H1 (cell line): Measurements from ENCODE around the gene GANAB. TPM values are rescaled to one million over a fixed set of nuclear protein-coding genes. Genes with fewer than 3 reads are reported as not detected.

Source experiments
- CTCF ChIA-PET: fragments of 300-600 bp; sonication (Branson Sonifier 250); formaldehyde crosslinking; loops from one replicate; lab custom pipeline; 2021; ENCODE audit not compliant: partially characterized antibody; lab: Charles Lee
- POLR2A ChIA-PET: fragments of 300-600 bp; sonication (Branson Sonifier 250); formaldehyde crosslinking; loops from one replicate; lab custom pipeline; 2021; ENCODE audit warnings: inconsistent platforms; ENCODE audit not compliant: partially characterized antibody; lab: Charles Lee
- DNase-seq, 2 experiments: peaks; one replicate each; pipeline versions ENCODE4 v3.0.0 to v3.0.0-alpha.2; 2010 to 2022; ENCODE audit warnings: low spot score in 2 of 2, low read depth in 1 of 2, mixed read lengths in 1 of 2
- FAIRE-seq: peaks from 2 replicates; lab custom pipeline; 2011; peaks lifted over from hg19 to GRCh38; lab: Jason Lieb, UNC
- H2AFZ ChIP-seq: 2 replicates; pipeline ENCODE4 v1.8.1; 2012; ENCODE audit warnings: low read length, inconsistent platforms
- H2AK5ac ChIP-seq: 2 replicates; pipeline ENCODE4 v1.6.1; 2013; ENCODE audit warnings: low read depth, low read length
- H2BK120ac ChIP-seq: replicated peaks from 2 replicates; pipeline ENCODE3; 2013; ENCODE audit warnings: low read depth, low read length, inconsistent platforms
- H2BK12ac ChIP-seq: 2 replicates; pipeline ENCODE4 v1.6.1; 2013; ENCODE audit warnings: low read depth, low read length
- H2BK15ac ChIP-seq: 2 replicates; pipeline ENCODE4 v1.6.1; 2013; ENCODE audit warnings: low read length
- H2BK20ac ChIP-seq: 2 replicates; pipeline ENCODE4 v1.6.1; 2013; ENCODE audit warnings: low read length
- H2BK5ac ChIP-seq: 2 replicates; pipeline ENCODE4 v1.6.1; 2013; ENCODE audit warnings: low read depth, low read length
- H3K14ac ChIP-seq: 2 replicates; pipeline ENCODE4 v1.6.1; 2013; ENCODE audit warnings: inconsistent platforms; ENCODE audit not compliant: insufficient read length
- H3K18ac ChIP-seq: 2 replicates; pipeline ENCODE4 v1.6.1; 2013; ENCODE audit warnings: low read length; ENCODE audit errors: extremely low read depth
- H3K23ac ChIP-seq: 2 replicates; pipeline ENCODE4 v1.6.1; 2013; ENCODE audit warnings: inconsistent platforms; ENCODE audit not compliant: insufficient read length
- H3K23me2 ChIP-seq: 2 replicates; pipeline ENCODE4 v1.6.1; 2013; ENCODE audit warnings: low read depth, low read length
- H3K27ac ChIP-seq: 2 replicates; pipeline ENCODE4 v1.6.1; 2011; ENCODE audit warnings: low read depth, low read length, inconsistent platforms
- H3K27me3 ChIP-seq, 4 experiments: replicated peaks in 1 of 4; 1 replicate in 1 of 4; 2 replicates in 3 of 4; pipeline versions ENCODE4 v1.6.1 to v1.8.1; 2011 to 2013; ENCODE audit warnings: low read length in 3 of 4, mild to moderate bottlenecking in 3 of 4, inconsistent platforms in 2 of 4, mixed read lengths in 2 of 4, moderate library complexity in 1 of 4; ENCODE audit not compliant: control insufficient read depth in 3 of 4, insufficient read depth in 3 of 4; ENCODE audit errors: extremely low read depth in 1 of 4
- H3K36me3 ChIP-seq, 4 experiments: 2 replicates each; pipeline versions ENCODE4 v1.6.1 to v1.8.1; 2011 to 2013; ENCODE audit warnings: mild to moderate bottlenecking in 4 of 4, low read length in 3 of 4, moderate library complexity in 2 of 4, control low read depth in 1 of 4, inconsistent platforms in 1 of 4; ENCODE audit not compliant: insufficient read depth in 4 of 4, control insufficient read depth in 2 of 4
- H3K4ac ChIP-seq: replicated peaks from 2 replicates; pipeline ENCODE3; 2013; ENCODE audit warnings: low read length, low read depth, mixed read lengths, inconsistent platforms; ENCODE audit not compliant: insufficient read length
- H3K4me1 ChIP-seq, 4 experiments: replicated peaks in 1 of 4; 1 replicate in 1 of 4; 2 replicates in 3 of 4; pipeline versions ENCODE4 v1.6.1 to v1.8.1; 2011 to 2013; ENCODE audit warnings: low read length in 3 of 4, inconsistent platforms in 2 of 4, mixed read lengths in 1 of 4; ENCODE audit not compliant: insufficient read depth in 4 of 4, control insufficient read depth in 3 of 4
- H3K4me2 ChIP-seq, 2 experiments: 2 replicates each; pipeline versions ENCODE4 v1.6.1 to v1.8.1; 2011 to 2013; ENCODE audit warnings: low read depth in 2 of 2, low read length in 2 of 2, control low read depth in 1 of 2, inconsistent platforms in 1 of 2, mild to moderate bottlenecking in 1 of 2; ENCODE audit not compliant: insufficient read depth in 1 of 2
- H3K4me3 ChIP-seq, 4 experiments: fragments of 200-600, 300-600 bp in 1 of 4; sonication (generic), shearing (Covaris generic), sonication (Bioruptor Twin) in 1 of 4; 2 replicates each; pipeline versions ENCODE4 v1.5.1 to v1.8.1; 2011 to 2016; ENCODE audit warnings: low read length in 4 of 4, low read depth in 3 of 4, control low read depth in 2 of 4, inconsistent platforms in 2 of 4, mild to moderate bottlenecking in 2 of 4, mixed read lengths in 1 of 4, moderate library complexity in 1 of 4; ENCODE audit not compliant: insufficient read depth in 2 of 4; ENCODE audit errors: extremely low read depth in 1 of 4
- H3K56ac ChIP-seq: replicated peaks from 2 replicates; pipeline ENCODE3; 2013; ENCODE audit warnings: low read depth, mild to moderate bottlenecking, mixed read lengths, low read length, inconsistent platforms; ENCODE audit not compliant: insufficient read length
- H3K79me1 ChIP-seq: 2 replicates; pipeline ENCODE4 v1.6.1; 2013; ENCODE audit warnings: low read depth, low read length, control low read depth
- H3K79me2 ChIP-seq, 2 experiments: 2 replicates each; pipeline versions ENCODE4 v1.6.1 to v1.8.1; 2012 to 2013; ENCODE audit warnings: low read length in 2 of 2, mild to moderate bottlenecking in 2 of 2, inconsistent platforms in 1 of 2; ENCODE audit not compliant: insufficient read depth in 2 of 2, control insufficient read depth in 1 of 2
- H3K9ac ChIP-seq, 4 experiments: replicated peaks in 1 of 4; 1 replicate in 1 of 4; 2 replicates in 3 of 4; pipeline versions ENCODE4 v1.6.1 to v1.8.1; 2011 to 2013; ENCODE audit warnings: low read depth in 3 of 4, low read length in 3 of 4, control low read depth in 2 of 4, mild to moderate bottlenecking in 2 of 4, moderate library complexity in 2 of 4, inconsistent platforms in 1 of 4; ENCODE audit errors: extremely low read depth in 1 of 4
- H3K9me3 ChIP-seq, 2 experiments: 2 replicates each; pipeline versions ENCODE4 v1.6.1 to v1.8.1; 2012 to 2013; ENCODE audit warnings: mild to moderate bottlenecking in 2 of 2, moderate library complexity in 2 of 2, control low read depth in 1 of 2, inconsistent platforms in 1 of 2, low read depth in 1 of 2, low read length in 1 of 2, mixed read lengths in 1 of 2; ENCODE audit not compliant: insufficient read depth in 2 of 2
- H4K20me1 ChIP-seq, 2 experiments: replicated peaks in 1 of 2; 2 replicates each; pipeline versions ENCODE3 to v1.8.1; 2011 to 2013; ENCODE audit warnings: inconsistent platforms in 2 of 2, low read length in 2 of 2, mild to moderate bottlenecking in 1 of 2; ENCODE audit not compliant: insufficient read depth in 2 of 2, control insufficient read depth in 1 of 2
- H4K5ac ChIP-seq: 2 replicates; pipeline ENCODE4 v1.6.1; 2013; ENCODE audit warnings: low read length, low read depth, mixed read lengths, inconsistent platforms; ENCODE audit not compliant: insufficient read length
- H4K8ac ChIP-seq: 2 replicates; pipeline ENCODE4 v1.8.0; 2013; ENCODE audit warnings: mild to moderate bottlenecking, moderate library complexity, low read length, inconsistent platforms; ENCODE audit not compliant: insufficient read depth; ENCODE audit errors: extremely low read depth
- H4K91ac ChIP-seq: replicated peaks from 2 replicates; pipeline ENCODE3; 2013; ENCODE audit warnings: low read length, mixed read lengths, inconsistent platforms; ENCODE audit not compliant: insufficient read length
- CBX5 ChIP-seq: fragments of 300-800, 300-1000 bp; sonication (generic); IDR thresholded peaks from 2 replicates; pipeline ENCODE4 v1.7.1; 2016; ENCODE audit warnings: antibody characterized with exemption, low read length, low read depth
- CBX8 ChIP-seq: fragments of 300-800, 300-1000 bp; sonication (generic); IDR thresholded peaks from 2 replicates; pipeline ENCODE4 v1.7.1; 2016; ENCODE audit warnings: low read depth, low read length, borderline replicate concordance
- CEBPB ChIP-seq: IDR thresholded peaks from 2 replicates; pipeline ENCODE4 v1.6.1; 2012; ENCODE audit warnings: low read depth, low read length
- CHD1 ChIP-seq: IDR thresholded peaks from 2 replicates; pipeline ENCODE4 v1.6.1; 2012; ENCODE audit warnings: low read depth, low read length, improper control_type of control experiment
- CTBP2 ChIP-seq: IDR thresholded peaks from 2 replicates; pipeline ENCODE4 v1.7.0; 2011; ENCODE audit warnings: borderline replicate concordance, mild to moderate bottlenecking, moderate library complexity, mixed read lengths, low read length; ENCODE audit not compliant: insufficient read depth, insufficient read length
- EGR1 ChIP-seq: IDR thresholded peaks from 2 replicates; pipeline ENCODE4 v1.6.1; 2011; ENCODE audit warnings: low read depth, low read length, borderline replicate concordance
- GTF2F1 ChIP-seq: IDR thresholded peaks from 2 replicates; pipeline ENCODE4 v1.6.1; 2012; ENCODE audit warnings: low read depth, low read length, improper control_type of control experiment, borderline replicate concordance
- JUN ChIP-seq: IDR thresholded peaks from 2 replicates; pipeline ENCODE4 v1.6.1; 2011; ENCODE audit warnings: low read depth, mild to moderate bottlenecking, improper control_type of control experiment, low read length
- JUND ChIP-seq: IDR thresholded peaks from 2 replicates; pipeline ENCODE4 v1.6.1; 2011; ENCODE audit warnings: mild to moderate bottlenecking, improper control_type of control experiment, low read length
- RBBP5 ChIP-seq: IDR thresholded peaks from 2 replicates; pipeline ENCODE4 v1.7.1; 2012; ENCODE audit warnings: low read depth, mild to moderate bottlenecking, inconsistent platforms, low read length, moderate library complexity, borderline replicate concordance
- RFX5 ChIP-seq: IDR thresholded peaks from 2 replicates; pipeline ENCODE4 v1.6.1; 2011; ENCODE audit warnings: low read depth, low read length, improper control_type of control experiment, borderline replicate concordance
- RNF2 ChIP-seq: fragments of 200-900, 300-1000 bp; sonication (generic); IDR thresholded peaks from 2 replicates; pipeline ENCODE4 v1.7.1; 2016; ENCODE audit warnings: borderline replicate concordance, low read depth, mild to moderate bottlenecking, antibody characterized with exemption, low read length; ENCODE audit not compliant: poor library complexity, severe bottlenecking; ENCODE audit errors: missing control alignments
- SP1 ChIP-seq: IDR thresholded peaks from 2 replicates; pipeline ENCODE4 v1.6.1; 2011; ENCODE audit warnings: low read depth, low read length
- WGBS, 2 experiments: shearing (Covaris generic) in 1 of 2; methylation state at CpG; one replicate each; pipeline versions ENCODE4 v1.1.6 to v1.1.7; 2013 to 2015; ENCODE audit warnings: low lambda C conversion rate in 2 of 2, mixed read lengths in 2 of 2, inconsistent platforms in 1 of 2, low coverage in 1 of 2, missing lambda C conversion rate in 1 of 2; ENCODE audit not compliant: insufficient replicate concordance in 2 of 2, insufficient coverage in 1 of 2, insufficient read length in 1 of 2; ENCODE audit errors: extremely low coverage in 1 of 2, missing lambda C conversion rate in 1 of 2; 5-methylcytosine and 5-hydroxymethylcytosine counted together
- polyA plus RNA-seq, 7 experiments: library from polyadenylated mRNA; depleted of rRNA in 3 of 7; stranded (reverse) in 5 of 7; unstranded in 2 of 7; fragments of >200 nt in 5 of 7; fragments of 200-250 nt in 2 of 7; gene quantifications; 1 replicate in 5 of 7; 2 replicates in 1 of 7; 4 replicates in 1 of 7; pipeline versions ENCODE4 v1.2.1 to v1.2.3, GENCODE V29; 2011 to 2013; ENCODE audit warnings: missing spikeins in 2 of 7, mixed read lengths in 2 of 7
- total RNA-seq: library from RNA; stranded (reverse); fragmentation: NEBNext Ultra II Directional; extraction: Animal tissue kit (Norgen Biotek cat#: 25700); gene quantifications from 2 replicates; pipeline ENCODE4 v1.2.1, GENCODE V29; 2021

Gene GANAB
- total and polyA plus RNA-seq, 2 of the 8 experiments (the other 6 are each of a cell fraction or from before 2014, with no cell fraction given), result 289 to 330 TPM

DNA sequence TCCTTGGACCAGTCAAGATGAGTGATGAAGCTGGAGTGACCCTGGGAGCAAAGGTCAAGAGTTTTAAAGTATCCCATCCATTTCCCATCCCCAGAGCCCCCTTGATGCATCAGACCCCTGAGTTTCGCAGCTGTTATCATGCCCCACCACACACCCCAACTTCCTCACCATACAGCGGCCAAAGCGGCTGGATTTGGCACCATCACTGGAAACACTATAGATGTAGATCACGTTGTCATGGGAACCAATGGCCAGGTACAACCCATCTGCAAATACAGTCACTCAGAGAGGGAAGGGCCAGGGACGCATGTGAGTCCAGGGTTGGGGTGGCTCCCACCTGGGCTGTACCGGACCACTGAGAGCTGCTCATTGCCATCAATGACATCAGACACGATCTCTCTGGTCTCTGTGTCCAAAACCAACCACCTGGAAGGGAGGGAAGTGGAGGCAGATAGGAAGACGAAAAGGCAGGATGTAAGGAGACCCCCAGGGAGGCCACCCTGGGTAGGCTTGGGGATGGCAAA lies 42.6 kb downstream of the GANAB start:
- Histone ChIP-seq H3K27me3 (peaks cover 0 to 13% (median 11%) of the 10 kb centered on the region in 4 experiments; a peak in 6 of 7 replicates), H2BK5ac (no peak overlapping the region), H3K4me3 (no peak overlapping the region), H2BK120ac (no peak overlapping the region), H4K8ac (no peak overlapping the region), H3K36me3 (no peaks in the 10 kb centered on the region; a peak in 3 of 8 replicates), H3K79me1 (no peaks in the 10 kb centered on the region; the same call in 1 of the 2 replicates), H3K79me2 (peaks cover 0 to 17% of the 10 kb centered on the region in 2 experiments; a peak in 2 of 4 replicates), H3K14ac (no peak overlapping the region), H3K9me3 (no peaks in the 10 kb centered on the region), H4K91ac (no peak overlapping the region), H2BK12ac (no peak overlapping the region), H2AK5ac (no peak overlapping the region), H3K27ac (no peak overlapping the region), H3K23me2 (peaks cover 17% of the 10 kb centered on the region; the same call in 1 of the 2 replicates), H3K4me1 (peaks cover 10 to 35% (median 17%) of the 10 kb centered on the region in 4 experiments), H3K23ac (no peak overlapping the region), H3K9ac (no peak overlapping the region; a peak in 1 of 7 replicates), H4K20me1 (peaks cover 0 to 6% of the 10 kb centered on the region in 2 experiments), H4K5ac (no peak overlapping the region), H2BK15ac (no peak overlapping the region), H3K18ac (no peak overlapping the region), H3K4ac (no peak overlapping the region), H2AFZ (no peak overlapping the region), H2BK20ac (no peak overlapping the region), H3K4me2 (peak overlapping the region in 1 of 2 experiments; percentile 72; a peak in 1 of 4 replicates), H3K56ac (no peak overlapping the region)
- ChIA-PET POLR2A (interaction anchor here (1.0 to 15.8 kb wide), 8 partner anchors 8 to 237 kb away, joined by 3 to 235 read pairs (median 18); partner anchors contain the start of genes B3GAT3, C11orf98, CSKMT and EEF1G), CTCF (interaction anchor here (0.6 to 10.2 kb wide), 6 partner anchors 8 to 43 kb away, joined by 3 to 97 read pairs (median 5); partner anchors contain the start of genes EML3, ROM1 and TUT1)
- WGBS, 2 experiments, result 91% methylated on average over 8 of the region's 8 CpGs; no CpG with 5 or more reads in 1 of the 2 experiments
- no peak for DNase-seq
- FAIRE-seq, result no peak
- no peak for TF ChIP-seq CBX5
- no peak for TF ChIP-seq CTBP2
- TF ChIP-seq CHD1, result no peak
- TF ChIP-seq CEBPB, result no peak
- TF ChIP-seq JUN, result no peak
- no peak for TF ChIP-seq RFX5
- no peak for TF ChIP-seq JUND
- no peak for TF ChIP-seq RNF2
- no peak for TF ChIP-seq RBBP5
- no peak for TF ChIP-seq CBX8
- no peak for TF ChIP-seq GTF2F1
- TF ChIP-seq EGR1, result no peak
- TF ChIP-seq SP1, result no peak
